ENCODE results near the gene CSGALNACT2.

DNA sequence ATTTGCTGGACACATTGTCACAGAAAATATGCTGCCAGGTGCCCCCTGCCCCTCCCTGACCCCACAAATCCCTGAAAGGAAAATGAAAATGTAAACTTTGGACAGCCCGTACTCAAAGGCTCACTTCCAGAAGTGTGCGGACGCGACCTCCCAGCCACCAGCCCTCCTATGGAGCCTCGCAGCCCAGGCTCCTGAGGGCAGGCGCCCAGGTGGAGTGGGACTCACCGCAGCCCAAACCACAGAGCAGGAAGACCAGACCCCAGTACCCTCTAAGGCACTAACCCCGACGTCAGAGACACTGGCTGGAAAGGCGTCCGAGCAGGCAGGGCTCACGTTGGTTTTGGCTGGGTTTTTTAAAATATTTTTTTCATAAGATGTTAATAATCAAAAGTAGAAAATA, 57.3 kb downstream of the CSGALNACT2 start:
- no peak for TF ChIP-seq POLR2AphosphoS2 (IDR thresholded peaks at IDR 0.05; ENCODE audit: low read length)
- TF ChIP-seq ZNF282 (CRISPR knock-in tag; IDR thresholded peaks at IDR 0.05) = no peak
- no peak for TF ChIP-seq POLR2A (conservative IDR thresholded peaks at IDR 0.05)
- no peak for TF ChIP-seq CBX8 (IDR thresholded peaks at IDR 0.05; ENCODE audit: borderline replicate concordance, extremely low read depth, low read depth, low read length, poor library complexity, severe bottlenecking)
- TF ChIP-seq, protein P1, sequence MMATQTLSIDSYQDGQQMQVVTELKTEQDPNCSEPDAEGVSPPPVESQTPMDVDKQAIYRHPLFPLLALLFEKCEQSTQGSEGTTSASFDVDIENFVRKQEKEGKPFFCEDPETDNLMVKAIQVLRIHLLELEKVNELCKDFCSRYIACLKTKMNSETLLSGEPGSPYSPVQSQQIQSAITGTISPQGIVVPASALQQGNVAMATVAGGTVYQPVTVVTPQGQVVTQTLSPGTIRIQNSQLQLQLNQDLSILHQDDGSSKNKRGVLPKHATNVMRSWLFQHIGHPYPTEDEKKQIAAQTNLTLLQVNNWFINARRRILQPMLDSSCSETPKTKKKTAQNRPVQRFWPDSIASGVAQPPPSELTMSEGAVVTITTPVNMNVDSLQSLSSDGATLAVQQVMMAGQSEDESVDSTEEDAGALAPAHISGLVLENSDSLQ (IDR thresholded peaks at IDR 0.05) = no peak
- TF ChIP-seq, protein P2, sequence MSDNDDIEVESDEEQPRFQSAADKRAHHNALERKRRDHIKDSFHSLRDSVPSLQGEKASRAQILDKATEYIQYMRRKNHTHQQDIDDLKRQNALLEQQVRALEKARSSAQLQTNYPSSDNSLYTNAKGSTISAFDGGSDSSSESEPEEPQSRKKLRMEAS (CRISPR knock-in tag; IDR thresholded peaks at IDR 0.05) = no peak
- no peak for TF ChIP-seq DMBX1 (CRISPR knock-in tag; IDR thresholded peaks at IDR 0.05; ENCODE audit: borderline replicate concordance)
- TF ChIP-seq, protein P3, sequence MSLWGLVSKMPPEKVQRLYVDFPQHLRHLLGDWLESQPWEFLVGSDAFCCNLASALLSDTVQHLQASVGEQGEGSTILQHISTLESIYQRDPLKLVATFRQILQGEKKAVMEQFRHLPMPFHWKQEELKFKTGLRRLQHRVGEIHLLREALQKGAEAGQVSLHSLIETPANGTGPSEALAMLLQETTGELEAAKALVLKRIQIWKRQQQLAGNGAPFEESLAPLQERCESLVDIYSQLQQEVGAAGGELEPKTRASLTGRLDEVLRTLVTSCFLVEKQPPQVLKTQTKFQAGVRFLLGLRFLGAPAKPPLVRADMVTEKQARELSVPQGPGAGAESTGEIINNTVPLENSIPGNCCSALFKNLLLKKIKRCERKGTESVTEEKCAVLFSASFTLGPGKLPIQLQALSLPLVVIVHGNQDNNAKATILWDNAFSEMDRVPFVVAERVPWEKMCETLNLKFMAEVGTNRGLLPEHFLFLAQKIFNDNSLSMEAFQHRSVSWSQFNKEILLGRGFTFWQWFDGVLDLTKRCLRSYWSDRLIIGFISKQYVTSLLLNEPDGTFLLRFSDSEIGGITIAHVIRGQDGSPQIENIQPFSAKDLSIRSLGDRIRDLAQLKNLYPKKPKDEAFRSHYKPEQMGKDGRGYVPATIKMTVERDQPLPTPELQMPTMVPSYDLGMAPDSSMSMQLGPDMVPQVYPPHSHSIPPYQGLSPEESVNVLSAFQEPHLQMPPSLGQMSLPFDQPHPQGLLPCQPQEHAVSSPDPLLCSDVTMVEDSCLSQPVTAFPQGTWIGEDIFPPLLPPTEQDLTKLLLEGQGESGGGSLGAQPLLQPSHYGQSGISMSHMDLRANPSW (CRISPR knock-in tag; IDR thresholded peaks at IDR 0.05) = no peak
